GM06990 (cell line): ENCODE measurements around the gene C1QA.
"Not testable (repeated sequence)": the region's sequence is repeated elsewhere in the genome, so short reads cannot be mapped to it uniquely, and the experiment has no call there.

Source experiments
- DNase-seq: peaks from one replicate; pipeline ENCODE4 v3.0.0-alpha.2; 2011; ENCODE audit not compliant: insufficient read length; ENCODE audit errors: extremely low read depth
- H3K27me3 ChIP-seq: replicated peaks from 2 replicates; pipeline ENCODE4 v1.6.0; 2011; ENCODE audit warnings: low read length; ENCODE audit not compliant: control insufficient read depth, insufficient read depth
- H3K36me3 ChIP-seq: 2 replicates; pipeline ENCODE4 v1.5.1; 2011; ENCODE audit warnings: low read length; ENCODE audit not compliant: control insufficient read depth, insufficient read depth
- H3K4me3 ChIP-seq: replicated peaks from 2 replicates; pipeline ENCODE4 v1.5.1; 2011; ENCODE audit warnings: low read depth, mild to moderate bottlenecking, control low read depth, low read length
- TF ChIP-seq, protein P1 (sequence below): IDR thresholded peaks from 2 replicates; pipeline ENCODE4 v1.5.1; 2011; ENCODE audit warnings: low read length, control low read depth, mild to moderate bottlenecking, inconsistent platforms; ENCODE audit not compliant: insufficient read depth, poor library complexity, severe bottlenecking

The C1QA gene

DNA sequence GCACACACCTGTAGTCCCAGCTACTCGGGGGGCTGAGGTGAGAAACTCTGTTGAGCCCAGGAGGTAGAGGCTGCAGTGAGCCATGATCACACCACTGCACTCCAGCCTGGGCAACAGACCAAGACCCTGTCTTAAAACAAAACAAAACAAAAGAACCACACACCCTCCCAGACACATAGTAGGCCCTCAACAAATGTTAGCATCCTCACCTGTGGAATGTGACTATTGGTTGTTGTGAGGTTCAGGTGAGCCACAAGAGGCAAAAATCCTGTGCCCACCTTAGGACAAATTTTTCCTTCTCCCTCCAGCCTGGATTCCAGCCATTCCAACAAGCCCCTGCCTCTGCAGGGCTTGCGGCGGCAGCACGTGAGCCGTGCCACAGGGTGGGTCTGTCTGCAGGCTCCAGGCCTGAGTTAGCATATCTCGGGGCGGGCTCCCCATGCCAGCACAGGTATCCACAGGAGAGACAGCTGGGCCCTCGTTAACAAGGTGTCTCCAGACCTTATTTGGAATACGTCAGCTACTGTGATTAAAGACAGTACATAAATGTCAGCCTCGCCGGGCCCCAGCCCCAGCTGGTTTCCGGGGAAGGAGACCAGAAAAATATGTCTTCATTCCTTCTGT lies 34.0 kb downstream of the C1QA start:
- H3K36me3 ChIP-seq: no peaks in the 10 kb centered on the region
- peaks cover 5% of the 10 kb centered on the region for H3K27me3 ChIP-seq
- no peak overlapping the region for H3K4me3 ChIP-seq
- TF ChIP-seq, protein P1, sequence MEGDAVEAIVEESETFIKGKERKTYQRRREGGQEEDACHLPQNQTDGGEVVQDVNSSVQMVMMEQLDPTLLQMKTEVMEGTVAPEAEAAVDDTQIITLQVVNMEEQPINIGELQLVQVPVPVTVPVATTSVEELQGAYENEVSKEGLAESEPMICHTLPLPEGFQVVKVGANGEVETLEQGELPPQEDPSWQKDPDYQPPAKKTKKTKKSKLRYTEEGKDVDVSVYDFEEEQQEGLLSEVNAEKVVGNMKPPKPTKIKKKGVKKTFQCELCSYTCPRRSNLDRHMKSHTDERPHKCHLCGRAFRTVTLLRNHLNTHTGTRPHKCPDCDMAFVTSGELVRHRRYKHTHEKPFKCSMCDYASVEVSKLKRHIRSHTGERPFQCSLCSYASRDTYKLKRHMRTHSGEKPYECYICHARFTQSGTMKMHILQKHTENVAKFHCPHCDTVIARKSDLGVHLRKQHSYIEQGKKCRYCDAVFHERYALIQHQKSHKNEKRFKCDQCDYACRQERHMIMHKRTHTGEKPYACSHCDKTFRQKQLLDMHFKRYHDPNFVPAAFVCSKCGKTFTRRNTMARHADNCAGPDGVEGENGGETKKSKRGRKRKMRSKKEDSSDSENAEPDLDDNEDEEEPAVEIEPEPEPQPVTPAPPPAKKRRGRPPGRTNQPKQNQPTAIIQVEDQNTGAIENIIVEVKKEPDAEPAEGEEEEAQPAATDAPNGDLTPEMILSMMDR: no peak
- DNase-seq: no peak

DNA sequence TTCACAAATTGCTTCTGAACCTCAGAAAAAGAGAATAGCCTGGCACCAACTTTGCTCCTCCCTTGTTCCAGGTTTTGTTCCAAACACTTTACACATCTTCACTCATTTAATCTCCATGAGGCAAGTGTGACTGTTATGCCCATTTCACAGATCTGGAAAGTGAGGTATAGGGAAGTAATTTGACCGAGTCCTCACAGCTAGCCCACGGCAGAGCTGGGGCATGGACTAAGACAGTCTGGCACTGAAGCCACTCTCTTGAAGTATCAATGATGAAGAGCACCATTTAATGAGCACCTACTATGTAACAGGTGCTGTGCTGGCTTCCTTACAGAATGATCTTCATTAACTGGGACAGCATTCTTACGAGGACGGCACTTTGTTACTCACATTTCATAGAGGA lies 35.6 kb downstream of the C1QA start:
- no peak for DNase-seq
- H3K4me3 ChIP-seq: no peak overlapping the region
- TF ChIP-seq, protein P1: no peak
- peaks cover 5% of the 10 kb centered on the region for H3K27me3 ChIP-seq
- H3K36me3 ChIP-seq: no peaks in the 10 kb centered on the region

DNA sequence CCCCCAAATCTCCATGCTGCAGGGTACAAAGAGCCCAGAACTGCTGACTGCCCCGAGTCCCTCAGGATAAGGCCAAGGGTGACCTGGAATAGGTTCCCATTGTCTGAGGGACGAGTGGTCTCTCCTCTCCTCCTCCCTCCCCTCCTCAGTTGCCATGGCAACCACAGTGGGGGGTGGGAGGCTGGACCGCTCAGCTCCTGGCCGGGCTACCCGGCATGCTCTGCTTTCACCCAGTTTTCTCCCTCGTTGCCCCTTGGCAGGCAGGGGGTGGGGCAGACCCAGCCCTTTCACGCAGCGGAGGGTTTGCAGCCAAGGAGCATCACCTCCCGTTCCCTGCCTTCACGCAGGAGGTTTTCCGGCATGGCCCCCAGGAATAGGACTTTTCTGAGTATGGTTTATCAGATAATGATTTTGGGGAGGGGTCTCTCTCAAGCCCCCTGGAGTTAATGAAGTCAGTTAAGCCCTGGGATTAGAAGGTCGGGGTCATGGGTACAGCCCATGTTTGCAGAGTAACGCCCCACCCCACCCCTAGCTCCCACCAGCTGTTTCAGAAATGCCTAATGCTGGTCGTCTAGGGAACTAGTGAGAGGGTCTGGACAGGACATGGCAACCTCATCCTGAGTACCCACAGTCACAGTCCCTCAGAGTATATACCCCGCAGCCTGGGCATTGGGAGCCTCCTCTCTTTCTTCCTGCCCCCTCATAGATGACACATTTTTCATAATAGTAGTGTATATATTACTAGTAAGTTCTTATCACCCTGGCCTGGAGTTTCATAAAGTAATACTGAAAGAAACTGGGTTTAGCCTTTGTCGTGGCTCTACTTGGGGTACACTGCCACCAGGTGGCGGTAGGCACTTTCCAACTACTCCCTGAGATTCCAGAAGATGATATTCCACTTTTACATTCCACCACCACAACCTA lies 37.3 kb downstream of the C1QA start:
- no peak overlapping the region for H3K4me3 ChIP-seq
- no peak for DNase-seq
- peaks cover 5% of the 10 kb centered on the region for H3K27me3 ChIP-seq
- H3K36me3 ChIP-seq: no peaks in the 10 kb centered on the region
- TF ChIP-seq, protein P1: peak; percentile 75

DNA sequence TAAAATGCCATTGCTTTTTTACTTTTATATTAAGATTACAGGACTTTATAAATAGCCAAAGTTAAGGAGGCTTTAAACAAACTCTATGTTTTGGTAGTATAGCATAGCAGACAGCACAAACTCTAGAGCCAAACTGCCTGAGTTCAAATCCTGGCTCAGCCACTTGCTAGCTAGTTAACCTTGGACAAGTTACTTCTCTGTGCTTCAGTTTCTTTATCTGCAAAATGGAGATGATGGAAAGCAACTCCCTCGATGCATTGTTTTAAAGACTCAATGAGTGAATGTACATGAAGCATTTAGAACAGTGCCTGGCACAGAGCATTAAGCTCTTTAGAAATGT lies 38.0 kb downstream of the C1QA start:
- TF ChIP-seq, protein P1: no peak
- no peak for DNase-seq
- no peak overlapping the region for H3K4me3 ChIP-seq
- peaks cover 5% of the 10 kb centered on the region for H3K27me3 ChIP-seq
- no peaks in the 10 kb centered on the region for H3K36me3 ChIP-seq

DNA sequence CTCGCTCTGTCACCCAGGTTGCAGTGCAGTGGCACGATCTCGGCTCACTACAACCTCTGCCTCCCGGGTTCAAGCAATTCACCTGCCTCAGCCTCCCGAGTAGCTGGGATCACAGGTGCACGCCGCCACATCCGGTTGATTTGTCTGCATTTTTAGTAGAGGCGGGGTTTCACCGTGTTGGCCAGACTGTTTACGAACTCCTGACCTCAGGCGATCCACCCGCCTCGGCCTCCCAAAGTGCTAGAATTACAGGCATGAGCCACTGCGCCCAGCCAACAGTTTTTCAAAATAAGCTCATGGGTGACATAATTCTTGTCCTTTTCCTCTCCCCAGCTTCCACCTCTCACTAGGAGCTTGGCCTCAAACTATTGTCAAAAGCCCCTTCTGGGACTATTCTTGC lies 39.7 kb downstream of the C1QA start:
- H3K27me3 ChIP-seq, DNase-seq, H3K36me3 ChIP-seq, H3K4me3 ChIP-seq: not testable (repeated sequence)

DNA sequence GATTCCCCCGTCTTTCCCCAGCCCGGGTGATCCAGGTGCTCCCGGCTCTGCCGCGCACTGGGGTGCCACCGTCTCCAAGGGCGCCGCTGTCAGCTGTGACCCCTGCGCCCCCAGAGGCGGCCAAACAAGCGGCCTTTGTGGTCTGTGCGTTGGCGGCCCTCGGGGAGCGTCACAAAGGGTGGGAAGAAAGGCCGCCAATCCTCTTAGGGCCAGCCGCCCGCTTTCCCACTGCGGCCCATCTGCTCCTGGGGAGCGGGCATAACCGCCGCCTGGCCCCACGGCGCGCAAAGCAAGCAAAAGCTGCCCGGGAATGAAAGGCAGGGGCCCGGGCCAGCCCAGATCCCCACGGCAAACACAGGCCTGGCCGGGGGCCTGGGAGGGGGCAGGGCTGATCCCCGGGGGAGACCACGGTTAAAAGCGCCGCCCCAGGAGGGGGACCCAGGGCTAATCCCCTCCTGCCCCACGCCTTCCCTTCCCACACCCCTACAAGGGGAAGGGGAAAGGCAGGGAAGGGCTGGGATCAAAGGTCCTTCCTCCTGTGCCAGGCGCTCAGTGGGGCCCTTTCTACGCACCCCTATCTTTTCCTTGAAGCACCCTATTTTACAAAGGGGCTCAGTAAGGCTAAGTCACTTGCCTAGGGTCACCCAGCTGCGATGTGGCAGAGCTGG lies 40.6 kb downstream of the C1QA start:
- Histone ChIP-seq H3K36me3 (no peaks in the 10 kb centered on the region), H3K27me3 (no peaks in the 10 kb centered on the region; the same call in none of the 2 replicates), H3K4me3 (no peak overlapping the region)
- no peak for DNase-seq
- TF ChIP-seq, protein P1: no peak
